MCF 10A (cell line): ENCODE results near the gene MEGF9. TPM values are rescaled to one million over a fixed set of nuclear protein-coding genes. Genes with fewer than 3 reads are reported as not detected.

Source experiments
- BruUV-seq: library from RNA; stranded (reverse); fragments of 400-500 nt; replicated peaks from 2 replicates; lab custom pipeline; 2021; lab: Mats Ljungman, UMichigan
- CTCF ChIA-PET: fragments of 300-600 bp; sonication (Branson Sonifier 250); formaldehyde crosslinking; extraction: SDS; loops from one replicate; lab custom pipeline; 2021; ENCODE audit warnings: antibody characterized with exemption, inconsistent platforms; lab: Yijun Ruan, JAX
- POLR2A ChIA-PET: fragments of 300-600, 350-650 bp; sonication (Branson Sonifier 250); formaldehyde crosslinking; extraction: SDS; loops from one replicate; lab custom pipeline; 2020; ENCODE audit warnings: antibody characterized with exemption, inconsistent platforms; lab: Yijun Ruan, JAX
- DNase-seq: peaks from one replicate; pipeline ENCODE4 v3.0.0-alpha.2; 2018; ENCODE audit not compliant: unreplicated experiment
- H3K27ac Mint-ChIP-seq: one replicate; pipeline ENCODE4 v1.8.0; 2022; ENCODE audit warnings: mild to moderate bottlenecking, low read depth, mixed read lengths; ENCODE audit not compliant: unreplicated experiment
- H3K27me3 Mint-ChIP-seq: one replicate; pipeline ENCODE4 v1.8.0; 2022; ENCODE audit warnings: mixed read lengths; ENCODE audit not compliant: insufficient read depth, unreplicated experiment
- H3K36me3 Mint-ChIP-seq: one replicate; pipeline ENCODE4 v1.8.0; 2022; ENCODE audit warnings: mild to moderate bottlenecking, moderate library complexity, mixed read lengths; ENCODE audit not compliant: insufficient read depth, unreplicated experiment
- H3K4me1 Mint-ChIP-seq: one replicate; pipeline ENCODE4 v1.8.0; 2022; ENCODE audit warnings: mixed read lengths; ENCODE audit not compliant: insufficient read depth, unreplicated experiment
- H3K4me3 Mint-ChIP-seq: one replicate; pipeline ENCODE4 v1.8.0; 2022; ENCODE audit warnings: mild to moderate bottlenecking, moderate library complexity, mixed read lengths; ENCODE audit not compliant: unreplicated experiment
- H3K9me3 Mint-ChIP-seq: one replicate; pipeline ENCODE4 v1.8.0; 2022; ENCODE audit warnings: mixed read lengths; ENCODE audit not compliant: unreplicated experiment
- CTCF ChIP-seq: fragments of 200-600 bp; IDR thresholded peaks from one replicate; pipeline ENCODE4 v1.8.0; 2022; ENCODE audit warnings: antibody characterized with exemption, mild to moderate bottlenecking; ENCODE audit not compliant: unreplicated experiment
- intact Hi-C: fragments of 100-400 bp; cut with micrococcal nuclease; formaldehyde crosslinking; loops from 2 replicates; pipeline ENCODE4 v1.14.1; 2022
- total RNA-seq: library from RNA; stranded (reverse); gene quantifications from 2 replicates; pipeline ENCODE4 v1.2.3, GENCODE V29; 2022

Gene MEGF9
- total RNA-seq, 1 experiment from 2014 or later, result 5.7 TPM

GRCh38 chr9:120716483-120716882 is 2.2 kb upstream of the MEGF9 start:
- Mint-ChIP-seq H3K27ac (no peak overlapping the region), H3K27me3 (no peaks in the 10 kb centered on the region), H3K4me1 (peaks cover 16% of the 10 kb centered on the region), H3K4me3 (no peak overlapping the region), H3K36me3 (no peaks in the 10 kb centered on the region), H3K9me3 (no peaks in the 10 kb centered on the region)
- no peak for TF ChIP-seq CTCF
- ChIA-PET CTCF (interaction anchor here (0.6 to 0.9 kb wide), 3 partner anchors 13 to 1252 kb away, joined by 3 to 5 read pairs (median 3); no protein-coding TSS in a partner anchor), POLR2A (no interaction called here)
- DNase-seq, result no peak
- no TSS peak for BruUV-seq
- intact Hi-C loops, result no loop called here

GRCh38 chr9:120715389-120715924 is 1.2 kb upstream of the MEGF9 start:
- Mint-ChIP-seq H3K27ac (no peak overlapping the region), H3K9me3 (no peaks in the 10 kb centered on the region), H3K4me3 (no peak overlapping the region), H3K36me3 (no peaks in the 10 kb centered on the region), H3K4me1 (peaks cover 18% of the 10 kb centered on the region), H3K27me3 (no peaks in the 10 kb centered on the region)
- POLR2A ChIA-PET, result interaction anchor here (0.6 to 1.9 kb wide), 8 partner anchors 9 to 182 kb away, joined by 3 to 9 read pairs (median 4); partner anchors contain the start of gene FBXW2
- no peak for DNase-seq
- no TSS peak for BruUV-seq
- intact Hi-C loops, result no loop called here
- CTCF ChIA-PET, result interaction anchor here (0.6 to 1.5 kb wide), 3 partner anchors 17 to 504 kb away, joined by 3 to 4 read pairs (median 4); no protein-coding TSS in a partner anchor
- TF ChIP-seq CTCF, result no peak

GRCh38 chr9:120714846-120715388 is 647 bp upstream of the MEGF9 start:
- POLR2A ChIA-PET, result interaction anchor here (0.6 to 1.9 kb wide), 10 partner anchors 10 to 182 kb away, joined by 3 to 9 read pairs (median 4); partner anchors contain the start of gene FBXW2
- DNase-seq, result no peak
- BruUV-seq, result no TSS peak

More at GRCh38 chr9:120714846-120715388, 647 bp upstream of the MEGF9 start:
- Mint-ChIP-seq H3K27me3 (no peaks in the 10 kb centered on the region), H3K9me3 (no peaks in the 10 kb centered on the region), H3K27ac (no peak overlapping the region), H3K4me1 (peaks cover 18% of the 10 kb centered on the region), H3K36me3 (no peaks in the 10 kb centered on the region), H3K4me3 (peak overlapping the region; percentile 91)
- intact Hi-C loops, result loop anchor here (1.0 kb wide), 1 partner anchor 96 kb away; no protein-coding TSS in a partner anchor
- CTCF ChIA-PET, result interaction anchor here (0.6 to 1.5 kb wide), 4 partner anchors 18 to 505 kb away, joined by 3 to 4 read pairs (median 4); no protein-coding TSS in a partner anchor
- TF ChIP-seq CTCF, result no peak
